ENCODE results near the gene PPP1R27. TPM values are rescaled to one million over a fixed set of nuclear protein-coding genes. Genes with fewer than 3 reads are reported as not detected.

PPP1R27 gene
- total RNA-seq, 1 donor = not detected

DNA sequence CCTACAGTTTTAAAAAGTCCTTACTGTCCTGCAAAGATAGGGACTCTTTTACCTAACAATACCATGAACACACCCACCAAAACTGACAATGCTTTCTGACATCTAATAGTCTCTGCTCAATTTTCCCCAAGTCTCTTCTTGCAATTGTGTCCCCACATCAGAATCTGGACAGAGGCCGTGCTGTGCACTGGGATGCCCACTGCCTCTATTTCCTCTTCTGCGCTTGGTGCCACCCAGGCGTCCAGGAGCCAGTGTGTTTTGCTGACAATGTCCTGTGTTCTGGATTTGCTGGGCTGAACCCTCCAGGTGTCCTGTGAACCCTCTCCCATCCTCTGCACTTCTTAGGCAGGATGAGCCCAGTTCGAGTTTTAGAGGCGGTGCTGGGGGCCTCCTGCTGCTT, 42.7 kb upstream of the PPP1R27 start:
- H3K36me3 ChIP-seq (ENCODE audit: insufficient read depth, low read length) = peaks cover 39% of the 10 kb centered on the region
- DNase-seq (ENCODE audit: insufficient read length, low spot score, missing footprints) = no peak

GRCh38 chr17:81871387-81872230, 36.8 kb upstream of the PPP1R27 start:
- Histone ChIP-seq H3K27me3 (ENCODE audit: insufficient read depth, low read length) (no peaks in the 10 kb centered on the region), H4K20me1 (ENCODE audit: insufficient read depth, low read length) (peaks cover 29% of the 10 kb centered on the region), H3K36me3 (ENCODE audit: insufficient read depth, low read length) (peaks cover 22% of the 10 kb centered on the region), H3K4me2 (ENCODE audit: insufficient read depth, low read length) (peak overlapping the region; percentile 92), H3K79me2 (ENCODE audit: insufficient read depth, low read length) (peaks cover 25% of the 10 kb centered on the region), H3K4me1 (ENCODE audit: insufficient read depth, low read length) (peaks cover 23% of the 10 kb centered on the region), H3K9me3 (ENCODE audit: low read depth, low read length) (no peaks in the 10 kb centered on the region), H3K27ac (ENCODE audit: low read depth, low read length) (peak overlapping the region; percentile 94), H2AFZ (ENCODE audit: low read length) (peak overlapping the region; percentile 83), H3K4me3 (ENCODE audit: insufficient read depth, low read length) (peak overlapping the region; percentile 92)
- TF ChIP-seq, protein P1, sequence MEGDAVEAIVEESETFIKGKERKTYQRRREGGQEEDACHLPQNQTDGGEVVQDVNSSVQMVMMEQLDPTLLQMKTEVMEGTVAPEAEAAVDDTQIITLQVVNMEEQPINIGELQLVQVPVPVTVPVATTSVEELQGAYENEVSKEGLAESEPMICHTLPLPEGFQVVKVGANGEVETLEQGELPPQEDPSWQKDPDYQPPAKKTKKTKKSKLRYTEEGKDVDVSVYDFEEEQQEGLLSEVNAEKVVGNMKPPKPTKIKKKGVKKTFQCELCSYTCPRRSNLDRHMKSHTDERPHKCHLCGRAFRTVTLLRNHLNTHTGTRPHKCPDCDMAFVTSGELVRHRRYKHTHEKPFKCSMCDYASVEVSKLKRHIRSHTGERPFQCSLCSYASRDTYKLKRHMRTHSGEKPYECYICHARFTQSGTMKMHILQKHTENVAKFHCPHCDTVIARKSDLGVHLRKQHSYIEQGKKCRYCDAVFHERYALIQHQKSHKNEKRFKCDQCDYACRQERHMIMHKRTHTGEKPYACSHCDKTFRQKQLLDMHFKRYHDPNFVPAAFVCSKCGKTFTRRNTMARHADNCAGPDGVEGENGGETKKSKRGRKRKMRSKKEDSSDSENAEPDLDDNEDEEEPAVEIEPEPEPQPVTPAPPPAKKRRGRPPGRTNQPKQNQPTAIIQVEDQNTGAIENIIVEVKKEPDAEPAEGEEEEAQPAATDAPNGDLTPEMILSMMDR (IDR thresholded peaks at IDR 0.05; ENCODE audit: extremely low read depth, low read depth, low read length) = peak; percentile 16
- DNase-seq (ENCODE audit: insufficient read length, low spot score, missing footprints) = peak; percentile 100

More for the DNA sequence above, 42.7 kb upstream of the PPP1R27 start:
- Histone ChIP-seq H2AFZ (ENCODE audit: low read length) (no peak overlapping the region), H3K4me2 (ENCODE audit: insufficient read depth, low read length) (no peak overlapping the region), H3K79me2 (ENCODE audit: insufficient read depth, low read length) (peaks cover 7% of the 10 kb centered on the region), H3K27ac (ENCODE audit: low read depth, low read length) (no peak overlapping the region), H3K9me3 (ENCODE audit: low read depth, low read length) (no peaks in the 10 kb centered on the region), H4K20me1 (ENCODE audit: insufficient read depth, low read length) (no peaks in the 10 kb centered on the region), H3K27me3 (ENCODE audit: insufficient read depth, low read length) (no peaks in the 10 kb centered on the region), H3K4me1 (ENCODE audit: insufficient read depth, low read length) (no peaks in the 10 kb centered on the region), H3K4me3 (ENCODE audit: insufficient read depth, low read length) (no peak overlapping the region)
- TF ChIP-seq, protein P1 (IDR thresholded peaks at IDR 0.05; ENCODE audit: extremely low read depth, low read depth, low read length) = no peak

DNA sequence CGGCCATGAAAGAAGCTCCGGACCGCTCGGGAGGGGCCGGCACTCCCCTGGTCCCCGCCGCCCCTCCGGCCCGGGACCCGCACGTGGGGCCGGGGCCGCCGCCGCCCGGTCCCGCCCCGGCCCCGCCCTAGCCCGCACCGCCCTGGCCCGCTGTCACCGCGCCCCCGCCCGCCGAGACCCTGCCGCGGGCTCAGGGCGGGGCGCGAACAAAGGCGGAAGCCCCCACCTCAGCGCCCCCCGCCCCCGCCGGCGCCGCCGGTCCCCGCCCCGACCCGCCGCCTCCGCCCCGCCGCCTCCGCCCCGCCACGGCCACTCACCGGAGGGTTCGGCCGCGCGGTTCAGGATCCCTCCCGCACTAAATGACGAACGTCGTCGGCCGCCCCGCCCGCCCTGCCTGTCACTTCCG, 36.1 kb upstream of the PPP1R27 start, which contains the start of gene ARHGDIA:
Gene ARHGDIA (minus strand): TSS at position 357 of the 406 bp plus-strand sequence. CDS start 1,407 bp downstream, outside the sequence.
- Histone ChIP-seq H3K9me3 (ENCODE audit: low read depth, low read length) (no peaks in the 10 kb centered on the region), H4K20me1 (ENCODE audit: insufficient read depth, low read length) (peaks cover 35% of the 10 kb centered on the region), H3K4me3 (ENCODE audit: insufficient read depth, low read length) (peak within 1 kb of the TSS; percentile 92), H3K27ac (ENCODE audit: low read depth, low read length) (peak within 1 kb of the TSS; percentile 94), H3K36me3 (ENCODE audit: insufficient read depth, low read length) (peaks cover 27% of the 10 kb centered on the region), H3K4me2 (ENCODE audit: insufficient read depth, low read length) (peak within 1 kb of the TSS; percentile 92), H2AFZ (ENCODE audit: low read length) (peak within 1 kb of the TSS; percentile 83), H3K79me2 (ENCODE audit: insufficient read depth, low read length) (peaks cover 30% of the 10 kb centered on the region), H3K27me3 (ENCODE audit: insufficient read depth, low read length) (no peaks in the 10 kb centered on the region), H3K4me1 (ENCODE audit: insufficient read depth, low read length) (peaks cover 23% of the 10 kb centered on the region)
- DNase-seq (ENCODE audit: insufficient read length, low spot score, missing footprints) = peak; percentile 91
- TF ChIP-seq, protein P1 (IDR thresholded peaks at IDR 0.05; ENCODE audit: extremely low read depth, low read depth, low read length) = no peak

All from osteoblast (primary cell).